Ovary (tissue), 3 donors: ENCODE measurements around the gene PCSK2.

Experiments used
- EP300 ChIP-seq: sonication (generic); formaldehyde crosslinking; IDR thresholded peaks from one replicate; pipeline ENCODE4 v1.6.1; 2017; ENCODE audit warnings: antibody characterized with exemption
- POLR2A ChIP-seq: fragments of 450-650 bp; IDR thresholded peaks from one replicate; pipeline ENCODE4 v1.6.1; 2017; ENCODE audit warnings: antibody characterized with exemption, mild to moderate bottlenecking, moderate library complexity
- TF ChIP-seq, protein P1 (sequence below), 3 donors: fragments of 450-650 bp in 2 of 3; fragments of 200-600 bp in 1 of 3; IDR thresholded peaks; one replicate each; pipeline versions ENCODE4 v1.5.1 to v1.8.0; 2016 to 2022; ENCODE audit warnings: antibody characterized with exemption in 3 of 3, mild to moderate bottlenecking in 1 of 3
- donor health status: DM: no; HTN: no; CAD: no.

DNA sequence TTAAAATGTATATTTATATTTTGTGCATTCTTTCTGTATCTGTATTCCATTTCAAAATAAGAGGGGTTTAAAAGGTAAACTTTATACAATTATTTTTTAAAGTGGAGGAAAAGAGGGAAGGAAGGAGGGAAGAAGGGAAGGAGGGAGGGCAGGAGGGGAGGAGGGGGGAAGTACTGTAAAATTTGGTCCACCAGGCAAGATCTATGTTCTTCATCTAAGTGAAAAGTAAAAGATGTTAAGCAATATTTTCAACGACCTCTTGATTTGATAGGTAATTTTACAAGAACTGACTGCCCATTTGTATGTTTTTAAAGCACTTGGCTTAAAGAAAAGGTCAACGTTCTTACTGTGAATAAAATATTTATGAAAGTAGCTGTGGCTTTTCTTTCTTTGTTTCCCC lies 29.8 kb upstream of the PCSK2 start:
- no peak for TF ChIP-seq POLR2A
- TF ChIP-seq, protein P1, sequence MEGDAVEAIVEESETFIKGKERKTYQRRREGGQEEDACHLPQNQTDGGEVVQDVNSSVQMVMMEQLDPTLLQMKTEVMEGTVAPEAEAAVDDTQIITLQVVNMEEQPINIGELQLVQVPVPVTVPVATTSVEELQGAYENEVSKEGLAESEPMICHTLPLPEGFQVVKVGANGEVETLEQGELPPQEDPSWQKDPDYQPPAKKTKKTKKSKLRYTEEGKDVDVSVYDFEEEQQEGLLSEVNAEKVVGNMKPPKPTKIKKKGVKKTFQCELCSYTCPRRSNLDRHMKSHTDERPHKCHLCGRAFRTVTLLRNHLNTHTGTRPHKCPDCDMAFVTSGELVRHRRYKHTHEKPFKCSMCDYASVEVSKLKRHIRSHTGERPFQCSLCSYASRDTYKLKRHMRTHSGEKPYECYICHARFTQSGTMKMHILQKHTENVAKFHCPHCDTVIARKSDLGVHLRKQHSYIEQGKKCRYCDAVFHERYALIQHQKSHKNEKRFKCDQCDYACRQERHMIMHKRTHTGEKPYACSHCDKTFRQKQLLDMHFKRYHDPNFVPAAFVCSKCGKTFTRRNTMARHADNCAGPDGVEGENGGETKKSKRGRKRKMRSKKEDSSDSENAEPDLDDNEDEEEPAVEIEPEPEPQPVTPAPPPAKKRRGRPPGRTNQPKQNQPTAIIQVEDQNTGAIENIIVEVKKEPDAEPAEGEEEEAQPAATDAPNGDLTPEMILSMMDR (IDR thresholded peaks at IDR 0.05), result no peak
- TF ChIP-seq EP300, result no peak
